Ishikawa (cell line): ENCODE measurements around the gene GLRX5.

ENCODE experiments used
- CEBPB ChIP-seq: IDR thresholded peaks from 2 replicates; pipeline ENCODE4 v1.6.1; 2012
- CREB1 ChIP-seq: IDR thresholded peaks from 2 replicates; pipeline ENCODE4 v1.6.1; 2012; ENCODE audit warnings: low read depth
- EGR1 ChIP-seq: IDR thresholded peaks from 2 replicates; pipeline ENCODE4 v1.6.1; 2012
- EP300 ChIP-seq: IDR thresholded peaks from 2 replicates; pipeline ENCODE4 v1.6.1; 2012; ENCODE audit warnings: borderline replicate concordance
- FOXM1 ChIP-seq: IDR thresholded peaks from 2 replicates; pipeline ENCODE4 v1.6.1; 2012; ENCODE audit warnings: low read depth, borderline replicate concordance
- NFIC ChIP-seq: IDR thresholded peaks from 2 replicates; pipeline ENCODE4 v1.6.1; 2012
- RAD21 ChIP-seq: IDR thresholded peaks from 2 replicates; pipeline ENCODE4 v1.6.1; 2012; ENCODE audit warnings: low read depth
- TAF1 ChIP-seq: IDR thresholded peaks from 2 replicates; pipeline ENCODE4 v1.6.1; 2012; ENCODE audit warnings: low read depth, mild to moderate bottlenecking
- TCF12 ChIP-seq: IDR thresholded peaks from 2 replicates; pipeline ENCODE4 v1.6.1; 2012; ENCODE audit warnings: low read depth
- TEAD4 ChIP-seq: IDR thresholded peaks from 2 replicates; pipeline ENCODE4 v1.6.1; 2012
- YY1 ChIP-seq: IDR thresholded peaks from 2 replicates; pipeline ENCODE4 v1.6.1; 2012; ENCODE audit warnings: low read depth
- ZBTB7A ChIP-seq: IDR thresholded peaks from 2 replicates; pipeline ENCODE4 v1.6.1; 2012; ENCODE audit warnings: low read depth
- TF ChIP-seq, protein P1 (sequence below): IDR thresholded peaks from 2 replicates; pipeline ENCODE4 v1.6.1; 2012; ENCODE audit warnings: low read depth, mild to moderate bottlenecking
- TF ChIP-seq, protein P2 (sequence below): IDR thresholded peaks from 2 replicates; pipeline ENCODE4 v1.6.1; 2012
- TF ChIP-seq, protein P3 (sequence below): IDR thresholded peaks from 2 replicates; pipeline ENCODE4 v1.6.1; 2012

Gene GLRX5

DNA sequence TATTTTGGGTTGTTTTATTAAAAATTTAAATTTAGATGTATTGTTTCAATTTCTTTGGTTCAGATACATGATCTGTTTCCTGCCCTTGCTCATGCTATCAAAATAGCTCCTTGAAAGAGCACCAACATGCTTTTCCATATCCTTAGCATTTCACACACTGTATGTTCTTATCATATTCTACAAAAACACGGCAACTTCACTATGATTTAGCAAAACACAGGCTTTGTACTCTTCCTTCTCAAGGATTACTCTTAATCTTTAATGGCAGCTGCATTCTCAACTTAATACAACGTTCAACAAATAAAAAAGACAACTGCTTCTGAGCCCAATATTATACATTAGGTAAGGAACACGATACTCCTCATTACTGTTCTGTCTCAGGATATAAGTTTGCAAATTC, 2.9 kb upstream of the GLRX5 start:
- TF ChIP-seq YY1 (no peak), TEAD4 (no peak), FOXM1 (no peak), RAD21 (no peak), ZBTB7A (no peak), EP300 (no peak), NFIC (no peak), CREB1 (no peak)
- TF ChIP-seq, protein P1, sequence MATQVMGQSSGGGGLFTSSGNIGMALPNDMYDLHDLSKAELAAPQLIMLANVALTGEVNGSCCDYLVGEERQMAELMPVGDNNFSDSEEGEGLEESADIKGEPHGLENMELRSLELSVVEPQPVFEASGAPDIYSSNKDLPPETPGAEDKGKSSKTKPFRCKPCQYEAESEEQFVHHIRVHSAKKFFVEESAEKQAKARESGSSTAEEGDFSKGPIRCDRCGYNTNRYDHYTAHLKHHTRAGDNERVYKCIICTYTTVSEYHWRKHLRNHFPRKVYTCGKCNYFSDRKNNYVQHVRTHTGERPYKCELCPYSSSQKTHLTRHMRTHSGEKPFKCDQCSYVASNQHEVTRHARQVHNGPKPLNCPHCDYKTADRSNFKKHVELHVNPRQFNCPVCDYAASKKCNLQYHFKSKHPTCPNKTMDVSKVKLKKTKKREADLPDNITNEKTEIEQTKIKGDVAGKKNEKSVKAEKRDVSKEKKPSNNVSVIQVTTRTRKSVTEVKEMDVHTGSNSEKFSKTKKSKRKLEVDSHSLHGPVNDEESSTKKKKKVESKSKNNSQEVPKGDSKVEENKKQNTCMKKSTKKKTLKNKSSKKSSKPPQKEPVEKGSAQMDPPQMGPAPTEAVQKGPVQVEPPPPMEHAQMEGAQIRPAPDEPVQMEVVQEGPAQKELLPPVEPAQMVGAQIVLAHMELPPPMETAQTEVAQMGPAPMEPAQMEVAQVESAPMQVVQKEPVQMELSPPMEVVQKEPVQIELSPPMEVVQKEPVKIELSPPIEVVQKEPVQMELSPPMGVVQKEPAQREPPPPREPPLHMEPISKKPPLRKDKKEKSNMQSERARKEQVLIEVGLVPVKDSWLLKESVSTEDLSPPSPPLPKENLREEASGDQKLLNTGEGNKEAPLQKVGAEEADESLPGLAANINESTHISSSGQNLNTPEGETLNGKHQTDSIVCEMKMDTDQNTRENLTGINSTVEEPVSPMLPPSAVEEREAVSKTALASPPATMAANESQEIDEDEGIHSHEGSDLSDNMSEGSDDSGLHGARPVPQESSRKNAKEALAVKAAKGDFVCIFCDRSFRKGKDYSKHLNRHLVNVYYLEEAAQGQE: no peak
- TF ChIP-seq, protein P2, sequence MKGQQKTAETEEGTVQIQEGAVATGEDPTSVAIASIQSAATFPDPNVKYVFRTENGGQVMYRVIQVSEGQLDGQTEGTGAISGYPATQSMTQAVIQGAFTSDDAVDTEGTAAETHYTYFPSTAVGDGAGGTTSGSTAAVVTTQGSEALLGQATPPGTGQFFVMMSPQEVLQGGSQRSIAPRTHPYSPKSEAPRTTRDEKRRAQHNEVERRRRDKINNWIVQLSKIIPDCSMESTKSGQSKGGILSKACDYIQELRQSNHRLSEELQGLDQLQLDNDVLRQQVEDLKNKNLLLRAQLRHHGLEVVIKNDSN: no peak

DNA sequence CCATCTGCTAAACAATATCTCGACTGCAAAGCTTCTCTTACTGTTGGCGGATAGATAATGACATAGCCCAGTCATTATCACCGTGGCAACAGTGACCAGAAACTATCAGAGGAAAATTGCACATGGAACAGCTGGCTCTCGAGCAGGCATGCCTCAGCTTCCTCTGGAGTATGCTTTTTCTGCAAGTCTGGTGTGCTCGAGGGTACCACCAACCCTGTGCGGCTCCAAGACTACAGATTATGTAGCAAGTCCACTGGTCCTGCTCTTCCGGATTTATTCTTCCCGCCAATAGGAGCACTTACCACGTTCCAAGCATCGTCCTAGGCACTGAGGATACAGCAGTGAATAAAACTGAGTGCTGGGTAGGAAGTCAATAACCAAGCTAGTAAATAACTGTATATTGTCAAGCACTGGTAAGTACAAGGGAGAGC, 1.4 kb upstream of the GLRX5 start:
- TF ChIP-seq RAD21 (no peak), EP300 (no peak), ZBTB7A (no peak), EGR1 (no peak), NFIC (no peak)
- TF ChIP-seq, protein P1: no peak

DNA sequence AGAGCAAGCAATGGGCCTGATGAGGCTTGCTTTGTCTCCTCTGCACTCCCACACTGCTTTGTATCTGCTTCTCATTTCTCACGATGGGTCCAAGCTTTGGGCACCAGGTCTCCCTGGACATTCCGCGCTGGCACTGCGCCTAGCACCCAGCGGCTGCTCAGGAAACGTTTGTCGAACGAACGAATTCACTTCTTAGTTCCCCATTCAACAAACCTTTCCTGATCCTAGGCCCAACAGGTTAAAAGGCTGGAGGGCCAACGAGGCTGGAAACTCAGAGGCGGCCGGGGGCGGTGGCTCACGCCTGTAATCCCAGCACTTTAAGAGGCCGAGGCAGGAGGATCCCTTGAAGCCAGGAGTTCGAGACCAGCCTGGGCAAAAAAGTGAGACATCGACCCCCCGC, 1.0 kb upstream of the GLRX5 start:
- TF ChIP-seq EGR1 (no peak), TAF1 (no peak), CREB1 (no peak), ZBTB7A (no peak), RAD21 (no peak), CEBPB (no peak), FOXM1 (no peak), YY1 (no peak), TEAD4 (no peak), EP300 (no peak), NFIC (no peak)
- TF ChIP-seq, protein P1: no peak
- TF ChIP-seq, protein P2: no peak

DNA sequence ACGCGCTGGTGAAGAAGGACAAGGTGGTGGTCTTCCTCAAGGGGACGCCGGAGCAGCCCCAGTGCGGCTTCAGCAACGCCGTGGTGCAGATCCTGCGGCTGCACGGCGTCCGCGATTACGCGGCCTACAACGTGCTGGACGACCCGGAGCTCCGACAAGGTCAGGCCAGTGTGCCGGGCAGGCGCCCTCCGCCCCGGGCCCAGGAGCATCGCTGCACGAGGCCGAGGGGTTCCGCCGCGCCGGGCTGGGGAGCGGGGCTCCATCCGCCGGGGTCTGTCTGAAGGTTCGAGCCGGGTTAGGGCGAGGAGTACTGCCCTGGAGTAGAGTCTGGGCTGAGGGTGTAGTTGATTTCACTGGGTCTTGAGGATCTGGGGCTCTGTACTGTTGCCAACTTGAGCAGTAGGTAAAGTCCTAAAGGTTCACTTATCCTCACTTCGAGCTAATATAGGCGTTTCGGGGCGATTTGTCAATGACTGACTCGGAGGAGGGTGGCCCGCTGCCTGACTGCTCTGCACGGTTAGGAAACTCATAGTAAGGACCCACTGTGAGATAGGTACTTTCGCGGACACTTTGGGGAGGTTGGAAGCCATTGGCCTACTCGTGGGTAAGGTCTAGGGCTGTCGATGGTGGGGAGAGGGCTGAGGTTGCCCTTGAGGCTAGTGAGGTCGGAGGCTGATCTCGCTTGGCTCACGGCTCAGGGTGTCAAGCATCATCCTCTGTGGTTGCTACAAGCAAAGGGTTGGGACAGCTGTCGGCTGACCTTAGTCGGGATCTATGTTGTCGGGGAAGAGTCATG, 574 bp downstream of the GLRX5 start:
- TF ChIP-seq CEBPB (no peak), YY1 (0 out of 2 replicates have a peak, but pooled peaks have one; percentile 19)

DNA sequence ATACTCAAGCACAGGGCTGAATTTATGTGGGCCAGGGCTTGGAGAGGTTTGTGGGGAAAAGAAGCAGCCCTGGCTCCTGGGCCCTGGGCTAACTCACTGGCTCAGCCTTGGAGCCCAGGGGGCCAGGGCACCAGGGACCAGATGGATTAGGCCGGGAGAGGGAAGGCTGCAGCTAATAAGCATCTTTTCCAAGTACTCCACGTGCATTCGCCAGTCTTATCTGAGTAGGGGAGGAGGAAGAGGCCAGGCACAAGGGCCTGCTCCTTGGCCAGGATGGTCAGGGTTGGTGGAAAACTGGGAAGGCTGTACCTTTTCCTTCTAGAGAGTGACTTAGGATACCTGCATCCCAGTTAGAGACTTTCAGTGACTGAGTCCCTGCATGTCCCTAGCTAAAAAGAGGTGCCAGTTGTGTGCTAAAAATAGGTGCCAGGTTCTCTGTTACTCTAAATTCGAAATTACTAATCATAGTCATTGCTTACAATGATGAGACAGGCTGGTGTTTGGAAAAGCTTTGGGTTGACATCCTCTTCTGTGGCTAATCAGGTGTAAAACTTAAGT, 1.3 kb downstream of the GLRX5 start:
- TF ChIP-seq CREB1 (no peak), TCF12 (no peak), TEAD4 (no peak), EGR1 (no peak), EP300 (no peak), CEBPB (no peak)
- TF ChIP-seq, protein P2: no peak
- TF ChIP-seq, protein P3, sequence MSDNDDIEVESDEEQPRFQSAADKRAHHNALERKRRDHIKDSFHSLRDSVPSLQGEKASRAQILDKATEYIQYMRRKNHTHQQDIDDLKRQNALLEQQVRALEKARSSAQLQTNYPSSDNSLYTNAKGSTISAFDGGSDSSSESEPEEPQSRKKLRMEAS: no peak
- TF ChIP-seq, protein P1: no peak
